ENCODE measurements around the gene ANKRD26.

The ANKRD26 gene

DNA sequence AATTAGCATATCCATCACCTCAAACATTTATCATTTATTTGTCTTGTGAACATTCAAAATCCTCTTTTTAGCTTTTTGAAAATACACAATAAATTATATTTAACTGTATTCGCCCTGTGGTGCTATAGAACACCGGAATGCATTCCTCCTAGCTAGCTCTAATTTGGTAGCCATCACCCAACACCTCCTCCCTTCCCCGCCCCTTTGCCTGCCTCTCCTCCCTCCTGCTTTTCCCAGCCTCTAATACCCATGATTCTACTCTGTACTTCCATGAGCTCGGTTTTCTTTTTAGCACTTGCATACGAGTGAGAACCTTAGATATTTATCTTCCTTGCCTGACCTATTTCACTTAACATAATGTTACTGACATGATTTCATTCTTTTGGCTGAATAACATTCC lies 80.1 kb downstream of the ANKRD26 start:
- DNase-seq (ENCODE audit: low read depth in 2 of 2) = no peak

DNA sequence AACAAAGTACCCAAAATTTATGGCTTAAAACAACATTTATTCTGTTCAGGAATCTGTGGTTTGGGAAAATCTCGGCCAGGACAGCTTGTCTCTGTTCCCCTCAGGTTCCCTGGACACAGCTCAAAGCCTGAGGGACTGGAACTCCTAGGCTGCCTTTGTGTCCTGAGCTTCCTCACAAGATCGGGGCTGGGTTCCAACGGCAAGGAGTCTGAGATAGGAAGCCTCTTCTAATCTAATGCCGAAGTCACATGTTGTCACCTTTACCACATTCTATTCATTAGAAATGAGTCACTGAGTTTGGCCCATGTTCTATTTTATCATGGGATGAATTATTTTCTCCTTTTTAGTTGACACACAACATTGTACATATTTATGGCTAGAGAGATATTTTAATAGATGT lies 80.5 kb downstream of the ANKRD26 start:
- DNase-seq (ENCODE audit: low read depth in 2 of 2) = no peak

DNA sequence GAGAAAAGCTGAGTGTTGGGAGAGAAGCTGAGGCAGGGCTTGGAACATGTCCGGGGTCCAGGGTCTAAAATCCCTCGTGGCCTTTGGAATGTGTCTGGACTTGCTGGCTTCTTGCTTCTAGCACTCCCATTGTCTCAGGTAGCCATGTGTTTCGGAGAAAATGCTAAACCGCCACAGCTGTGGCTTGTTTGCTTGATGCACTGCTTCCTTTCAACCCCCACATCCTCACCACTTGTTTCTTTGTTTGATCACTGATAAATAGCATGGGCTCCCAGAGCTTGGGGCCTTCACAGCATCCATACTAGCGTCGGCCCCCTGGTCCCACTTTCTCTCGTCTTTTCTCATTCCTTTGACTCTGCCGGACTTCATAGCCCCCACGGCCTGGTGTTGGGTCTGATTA lies 102.7 kb downstream of the ANKRD26 start:
- no peak for DNase-seq (ENCODE audit: low read depth in 2 of 2)

DNA sequence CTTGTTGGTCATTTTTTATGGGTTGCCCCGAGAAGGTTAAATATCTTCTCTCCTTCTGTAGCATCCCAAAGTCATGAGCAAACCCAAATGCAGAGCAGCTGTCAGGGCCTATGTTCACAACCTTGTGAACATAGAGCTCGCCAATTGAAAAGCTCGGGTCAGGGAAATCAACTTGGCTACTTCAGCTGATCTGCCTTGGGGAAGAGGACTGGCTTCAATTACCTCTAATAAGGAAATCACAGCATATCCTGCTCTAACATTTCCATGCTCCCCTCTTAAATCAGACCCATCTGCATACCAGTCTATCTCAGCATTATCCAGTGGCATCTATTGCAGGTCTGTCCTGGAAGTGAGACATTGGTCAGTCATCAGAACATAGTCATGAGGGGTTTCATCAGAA lies 105.6 kb downstream of the ANKRD26 start:
- no peak for DNase-seq (ENCODE audit: low read depth in 2 of 2)

DNA sequence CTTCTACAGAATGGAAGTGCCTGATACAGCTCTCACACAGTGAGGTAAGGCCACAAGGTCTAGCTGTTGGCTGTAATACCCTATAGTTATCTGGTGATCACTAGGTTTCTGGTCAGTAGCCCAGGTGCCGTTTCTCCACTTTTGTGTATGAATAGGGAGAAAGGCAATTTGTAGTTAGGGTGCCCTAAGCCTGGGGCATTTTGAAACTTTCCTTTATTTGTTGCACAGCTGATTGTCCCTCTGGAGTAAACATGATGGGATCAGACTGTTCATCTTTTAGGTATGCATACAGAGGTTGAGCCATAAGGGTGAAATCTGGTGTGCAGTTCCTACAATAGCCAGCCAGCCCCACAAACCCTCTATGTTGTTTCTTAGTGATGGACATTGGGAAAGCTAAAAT lies 112.4 kb downstream of the ANKRD26 start:
- no peak for DNase-seq (ENCODE audit: low read depth in 2 of 2)

DNA sequence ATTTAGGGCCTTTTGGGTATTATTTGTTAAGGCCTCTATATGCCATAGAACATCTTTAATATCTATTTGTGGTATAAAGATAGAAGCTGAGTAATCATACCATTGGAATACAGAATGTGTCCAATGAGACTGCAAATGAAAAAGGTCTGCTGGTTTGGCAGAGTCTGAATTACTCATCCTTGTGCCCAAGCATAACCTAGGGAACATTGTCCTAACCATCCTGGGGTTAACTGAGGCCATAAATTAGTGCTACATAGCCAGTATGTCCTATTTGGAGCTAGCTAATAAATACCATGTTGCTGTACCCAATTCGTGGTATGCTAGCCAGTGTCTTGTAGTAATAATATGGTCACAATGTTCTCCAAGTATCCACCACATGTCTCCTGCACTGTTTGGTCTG lies 117.1 kb downstream of the ANKRD26 start:
- DNase-seq (ENCODE audit: low read depth in 2 of 2) = no peak

DNA sequence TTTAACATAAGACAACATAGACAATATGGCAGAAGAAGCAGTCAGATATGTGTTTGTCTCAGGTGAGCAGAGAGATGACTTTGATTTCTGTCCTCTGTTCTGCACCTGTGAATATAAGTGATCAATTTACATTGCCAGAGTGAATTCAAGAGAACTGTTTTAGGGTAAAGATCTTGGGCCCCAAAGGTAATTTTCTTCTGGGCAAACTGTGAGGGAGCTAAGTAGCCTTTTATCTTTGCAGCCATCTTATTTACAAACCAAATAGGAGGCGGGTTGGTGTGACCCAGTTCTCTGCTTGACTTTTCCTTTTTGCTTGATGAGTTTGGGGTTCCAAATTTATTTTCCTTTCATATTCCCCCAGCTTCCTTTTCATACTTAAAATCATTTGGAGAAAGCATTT lies 118.2 kb downstream of the ANKRD26 start:
- no peak for DNase-seq (ENCODE audit: low read depth in 2 of 2)

DNA sequence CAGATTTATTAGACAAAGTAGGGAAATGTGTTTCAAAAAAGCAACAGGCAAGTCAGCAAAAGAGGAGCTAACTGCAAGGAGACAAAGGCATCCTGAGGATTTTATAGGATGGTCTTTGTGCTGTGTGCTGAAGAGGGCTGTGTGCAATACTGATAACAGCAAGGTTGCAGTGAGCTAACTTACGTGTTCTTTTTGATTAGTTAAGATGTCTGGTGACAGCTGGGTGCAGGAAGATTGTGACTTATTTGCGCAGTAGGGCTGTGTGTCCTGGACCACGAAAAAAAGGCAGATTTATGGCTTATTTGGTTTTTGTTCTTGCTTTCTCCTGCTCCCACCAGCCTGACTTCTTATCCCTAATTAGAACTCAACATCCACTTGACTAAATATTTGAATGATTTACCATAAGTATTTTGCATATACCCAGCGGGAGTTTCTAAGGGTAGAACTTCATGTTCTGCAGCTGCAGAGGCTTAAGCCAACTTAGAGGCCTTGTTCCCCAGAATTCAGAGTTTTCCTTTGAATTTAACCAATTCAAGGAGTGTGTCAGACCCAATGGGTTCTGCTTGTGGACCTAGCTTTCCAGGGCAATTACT lies 119.0 kb downstream of the ANKRD26 start:
- no peak for DNase-seq (ENCODE audit: low read depth in 2 of 2)

DNA sequence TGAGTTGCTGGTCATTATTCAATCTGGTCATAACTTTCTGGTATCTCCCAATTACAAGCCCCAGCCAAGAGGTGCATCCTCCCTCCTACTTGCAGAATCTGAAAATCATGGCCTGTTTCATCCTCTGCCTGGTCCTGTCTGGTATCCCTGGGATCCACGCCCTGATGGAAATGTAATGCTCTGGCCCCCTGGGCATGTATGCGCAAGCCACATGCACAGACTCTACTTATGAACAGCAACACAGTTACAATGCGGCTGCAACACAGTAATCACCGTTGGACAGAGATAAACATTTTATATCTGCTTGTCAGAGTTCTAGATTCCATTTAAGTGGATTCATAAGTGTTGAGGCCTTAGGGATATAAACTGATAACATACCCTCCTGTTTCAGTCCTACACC lies 121.8 kb downstream of the ANKRD26 start:
- DNase-seq (ENCODE audit: low read depth in 2 of 2) = no peak

DNA sequence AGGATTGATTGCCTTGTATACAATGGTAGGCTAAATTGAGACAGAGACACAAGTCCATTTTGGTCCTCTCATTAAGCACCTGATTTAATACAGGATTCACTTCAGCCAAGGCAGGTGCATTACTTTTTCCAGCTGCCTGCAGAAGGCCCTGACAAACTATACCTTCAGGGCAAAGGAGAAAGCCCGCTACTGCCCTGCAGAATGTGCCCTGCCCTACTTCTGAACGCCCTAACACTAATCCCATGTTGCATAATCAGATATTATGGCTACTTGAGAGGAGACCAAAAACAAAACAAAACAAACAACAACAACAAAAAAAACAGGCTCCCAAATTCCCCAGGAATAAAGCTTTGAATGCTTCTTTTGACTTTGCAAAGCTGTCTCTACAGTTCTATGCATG lies 122.7 kb downstream of the ANKRD26 start:
- DNase-seq (ENCODE audit: low read depth in 2 of 2) = no peak

DNA sequence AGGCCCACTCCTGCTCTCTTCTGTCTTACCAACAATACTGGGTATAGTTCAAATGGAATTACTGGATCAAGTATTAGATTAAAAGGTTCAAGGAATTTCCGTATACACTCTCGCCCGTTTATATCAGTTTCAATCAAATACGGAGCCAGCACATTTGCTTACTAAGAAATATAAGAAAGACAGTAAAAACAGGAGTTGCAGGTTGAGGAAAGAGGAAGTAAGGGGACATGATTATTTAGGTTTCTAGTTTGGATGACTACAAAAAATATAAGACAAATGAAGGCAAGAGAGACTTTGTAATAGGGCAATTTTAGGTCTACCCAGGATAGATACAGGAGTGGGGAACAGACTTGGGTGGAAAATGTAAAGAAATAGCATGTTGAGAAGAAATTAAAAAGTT lies 129.6 kb downstream of the ANKRD26 start:
- DNase-seq (ENCODE audit: low read depth in 2 of 2) = no peak

DNA sequence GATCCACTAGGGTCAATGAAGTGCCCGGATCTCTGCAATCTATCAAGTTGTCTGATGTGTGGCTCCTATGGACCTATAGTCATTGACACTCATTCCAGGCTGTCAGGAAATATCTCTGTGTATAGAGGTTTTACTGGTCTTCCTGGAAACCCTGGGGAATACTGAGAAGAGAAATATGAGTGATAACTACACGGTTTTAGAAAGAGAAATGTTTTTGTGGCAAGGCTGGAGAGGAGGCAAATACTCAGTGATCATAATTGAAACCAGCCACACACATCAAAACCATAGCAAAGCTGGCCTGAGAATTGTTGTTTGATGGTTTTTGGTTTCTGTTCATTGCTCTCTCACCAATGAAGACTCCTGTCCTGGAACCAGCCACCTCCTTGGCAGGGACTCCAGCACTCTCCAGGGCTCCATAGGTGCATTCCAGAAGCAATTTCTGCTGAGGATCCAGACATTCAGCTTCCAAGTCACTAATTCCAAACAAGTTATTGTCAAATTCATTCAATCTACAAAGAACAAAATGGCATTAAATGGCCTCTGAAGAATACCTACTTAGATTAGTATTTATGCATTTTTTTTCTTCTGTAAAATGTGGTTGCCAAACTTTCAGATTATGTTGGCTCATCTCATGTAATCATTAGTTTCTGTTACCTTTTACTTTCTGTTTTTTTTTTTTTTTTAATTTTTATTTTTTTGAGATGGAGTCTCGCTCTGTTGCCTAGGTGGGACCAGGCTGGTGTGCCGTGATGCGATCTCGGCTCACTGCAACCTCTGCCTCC lies 131.0 kb downstream of the ANKRD26 start:
- DNase-seq (ENCODE audit: low read depth in 2 of 2) = no peak

DNA sequence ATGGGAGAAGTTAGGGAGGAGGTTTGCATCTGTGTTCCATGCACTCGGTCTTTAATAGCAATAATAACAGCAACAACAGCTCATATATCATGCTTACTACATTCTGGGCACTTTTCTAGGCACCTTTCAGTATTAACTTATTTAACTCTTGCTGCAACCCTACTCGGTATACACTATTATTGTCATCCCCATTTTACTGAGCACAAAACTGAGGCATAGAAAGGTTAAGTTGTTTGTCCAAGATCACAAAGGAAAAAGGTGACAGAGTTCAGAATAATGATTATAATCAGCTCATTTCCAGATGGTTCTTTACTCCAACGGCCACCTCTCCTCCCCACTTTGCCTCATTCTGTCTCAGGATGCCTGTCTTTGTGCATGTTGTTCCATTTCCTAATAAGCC lies 137.5 kb downstream of the ANKRD26 start:
- no peak for DNase-seq (ENCODE audit: low read depth in 2 of 2)

DNA sequence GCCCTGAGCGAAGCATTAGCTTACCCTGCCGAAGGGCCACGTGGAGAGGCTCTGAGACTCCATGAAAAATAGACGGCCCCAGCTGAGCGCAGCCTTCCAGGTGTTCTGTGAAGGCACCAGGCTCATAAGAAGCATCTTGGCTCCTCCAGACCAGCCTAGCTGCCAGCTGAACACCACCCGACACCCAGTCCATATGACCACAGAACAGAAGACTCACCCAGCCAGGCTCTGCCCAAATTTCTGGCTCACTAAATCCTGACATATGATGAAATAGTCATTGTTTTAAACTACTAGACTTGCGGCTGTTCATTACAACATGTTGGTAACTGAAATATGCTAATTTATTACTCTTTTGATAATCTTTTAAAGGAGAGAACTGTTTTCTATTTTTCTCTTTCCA lies 140.0 kb downstream of the ANKRD26 start:
- no peak for DNase-seq (ENCODE audit: low read depth in 2 of 2)

DNA sequence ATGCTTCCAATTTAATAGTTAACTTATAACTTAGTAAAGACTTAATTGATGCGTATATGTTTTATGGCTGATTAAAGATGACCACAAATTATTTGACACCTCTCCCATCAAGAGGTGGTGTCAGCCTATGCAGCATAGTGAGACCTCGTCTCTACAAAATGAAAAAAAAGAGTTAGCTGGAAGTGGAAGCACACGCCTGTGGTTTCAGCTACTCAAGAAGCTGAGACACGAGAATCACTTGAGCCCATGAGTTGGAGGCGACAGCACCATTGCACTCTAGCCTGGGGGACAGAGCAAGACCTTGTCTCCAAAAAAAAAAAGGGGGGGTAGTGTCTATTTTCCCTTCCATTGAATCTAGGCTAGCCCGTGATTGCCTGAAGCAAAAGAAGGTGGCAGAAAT lies 140.5 kb downstream of the ANKRD26 start:
- DNase-seq (ENCODE audit: low read depth in 2 of 2) = no peak
